Measurements from ENCODE around the gene PSORS1C1.

PSORS1C1 gene

DNA sequence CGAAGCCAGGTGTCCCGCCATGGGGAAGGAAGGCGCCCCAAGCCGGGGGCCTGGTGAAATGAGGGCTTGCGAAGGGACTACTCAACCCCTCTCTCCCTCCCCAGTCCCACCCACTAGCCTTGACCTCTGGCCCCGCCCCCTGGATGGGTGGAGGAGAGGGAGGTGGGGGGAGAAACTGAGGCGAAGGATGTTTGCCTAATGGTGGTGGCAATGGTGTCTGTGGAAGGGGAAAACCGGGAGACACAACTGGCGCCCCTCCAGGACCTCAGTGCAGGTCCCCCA is 55.9 kb downstream of the PSORS1C1 start, which contains the start of gene POU5F1:
POU5F1 (minus strand) TSS at position 83 of the 282 bp plus-strand sequence; CDS start at position 21, 62 bp downstream.
- peak within 1 kb of the TSS; percentile 96 for H3K27ac ChIP-seq (ENCODE audit: low read depth, low read length)
- no peaks in the 10 kb centered on the region for H3K9me3 ChIP-seq (ENCODE audit: control insufficient read depth, insufficient read depth, low read depth, low read length)
- H3K4me1 ChIP-seq (ENCODE audit: control insufficient read depth, insufficient read depth, low read length): peaks cover 49% of the 10 kb centered on the region
- H3K27me3 ChIP-seq (ENCODE audit: control insufficient read depth, insufficient read depth, low read length): peaks cover 8% of the 10 kb centered on the region; the same call in 1 of the 2 replicates
- peak within 1 kb of the TSS; percentile 95 for H3K9ac ChIP-seq (ENCODE audit: low read length)
- peaks cover 30% of the 10 kb centered on the region for H3K36me3 ChIP-seq (ENCODE audit: control insufficient read depth, insufficient read depth, low read length)
- H3K4me3 ChIP-seq (ENCODE audit: low read depth, low read length): peak within 1 kb of the TSS; percentile 72

DNA sequence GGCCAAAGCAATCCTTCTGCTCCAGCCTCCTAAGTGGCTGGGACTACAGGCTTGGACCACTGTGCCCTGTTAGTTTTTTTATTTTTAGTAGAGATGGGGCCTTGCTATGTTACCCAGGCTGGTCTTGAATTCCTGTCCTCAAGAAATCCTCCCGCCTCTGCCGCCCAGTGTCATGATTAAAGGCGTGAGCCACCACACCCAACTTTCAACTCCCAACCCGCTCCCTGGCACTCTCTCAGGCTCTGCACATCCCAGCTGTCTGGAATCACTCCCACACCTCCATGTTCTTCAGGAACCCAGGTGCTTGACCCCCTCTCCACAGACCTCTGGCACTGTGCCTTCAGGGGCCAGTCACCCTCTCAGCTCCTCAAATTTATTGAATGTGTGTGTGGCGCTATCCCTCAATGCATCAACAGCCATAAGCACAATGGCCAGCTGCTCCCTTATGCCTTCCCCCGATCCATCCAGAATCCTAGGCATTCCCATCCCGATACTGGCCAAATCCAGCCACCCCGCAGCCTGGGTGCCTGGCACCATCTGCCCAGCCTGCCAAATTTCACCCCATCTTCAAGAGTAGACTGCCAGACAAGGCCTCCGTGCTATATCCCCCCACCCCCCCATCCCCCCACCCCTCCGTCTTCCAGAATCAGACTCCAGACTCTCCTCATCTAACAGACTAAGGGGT is 56.5 kb downstream of the PSORS1C1 start:
- peak overlapping the region; percentile 96 for H3K27ac ChIP-seq (ENCODE audit: low read depth, low read length)
- H3K36me3 ChIP-seq (ENCODE audit: control insufficient read depth, insufficient read depth, low read length): peaks cover 24% of the 10 kb centered on the region
- H3K9me3 ChIP-seq (ENCODE audit: control insufficient read depth, insufficient read depth, low read depth, low read length): no peaks in the 10 kb centered on the region
- peaks cover 52% of the 10 kb centered on the region for H3K4me1 ChIP-seq (ENCODE audit: control insufficient read depth, insufficient read depth, low read length)
- peak overlapping the region; percentile 72 for H3K4me3 ChIP-seq (ENCODE audit: low read depth, low read length)
- H3K9ac ChIP-seq (ENCODE audit: low read length): peak overlapping the region; percentile 95
- H3K27me3 ChIP-seq (ENCODE audit: control insufficient read depth, insufficient read depth, low read length): peaks cover 8% of the 10 kb centered on the region; the same call in 1 of the 2 replicates

DNA sequence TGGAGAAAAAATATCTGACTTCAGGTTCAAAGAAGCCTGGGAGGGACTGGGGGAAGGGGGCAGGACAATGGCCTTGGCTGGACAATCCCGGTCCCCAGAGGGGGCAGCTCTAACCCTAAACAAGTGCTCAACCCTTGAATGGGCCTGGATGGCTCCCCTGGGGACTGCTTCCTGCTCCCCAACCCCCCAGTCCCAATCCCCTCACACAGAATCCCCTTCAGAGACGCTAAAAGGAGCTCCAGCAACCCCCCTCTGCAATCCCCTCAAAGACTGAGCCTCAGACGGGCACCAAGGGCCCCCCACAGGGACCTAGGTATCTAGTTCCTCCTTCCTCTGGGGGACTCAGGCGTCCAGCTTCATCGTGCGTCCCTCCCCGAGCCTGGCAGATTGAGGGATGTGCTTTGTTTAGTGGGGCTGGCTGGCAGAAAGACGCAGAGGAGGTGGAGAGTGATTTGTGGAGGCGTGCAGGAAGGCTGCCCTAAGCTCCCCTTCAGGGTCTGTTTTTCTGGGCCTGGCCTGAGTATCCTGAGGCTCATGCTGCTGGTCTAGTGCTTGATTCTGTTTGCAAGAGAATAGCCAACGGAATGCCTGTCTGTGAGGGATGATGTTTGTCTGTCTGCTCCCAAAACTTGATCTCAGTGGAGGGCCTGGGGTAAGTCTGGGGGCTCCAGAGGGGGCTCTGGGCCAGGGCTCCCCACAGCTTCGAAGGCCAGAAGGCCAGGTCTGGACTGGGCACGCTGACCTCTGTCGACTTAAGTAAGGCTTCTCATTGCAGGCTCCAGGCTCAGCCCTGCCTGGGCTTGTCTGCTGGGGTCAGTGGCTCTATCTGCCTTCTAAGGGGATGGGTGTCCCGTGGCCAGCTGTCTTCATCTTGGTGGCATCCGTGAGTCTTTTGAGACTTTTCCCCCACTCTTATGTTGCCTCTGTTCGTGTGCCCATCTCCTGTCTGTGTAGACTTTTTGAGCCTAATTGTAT is 57.6 kb downstream of the PSORS1C1 start:
- Histone ChIP-seq H3K4me3 (ENCODE audit: low read depth, low read length) (peak overlapping the region; percentile 72), H3K4me1 (ENCODE audit: control insufficient read depth, insufficient read depth, low read length) (peaks cover 50% of the 10 kb centered on the region), H3K27me3 (ENCODE audit: control insufficient read depth, insufficient read depth, low read length) (peaks cover 8% of the 10 kb centered on the region; the same call in 1 of the 2 replicates), H3K36me3 (ENCODE audit: control insufficient read depth, insufficient read depth, low read length) (peaks cover 18% of the 10 kb centered on the region), H3K9me3 (ENCODE audit: control insufficient read depth, insufficient read depth, low read depth, low read length) (no peaks in the 10 kb centered on the region), H3K9ac (ENCODE audit: low read length) (peak overlapping the region; percentile 97), H3K27ac (ENCODE audit: low read depth, low read length) (peak overlapping the region; percentile 96)

DNA sequence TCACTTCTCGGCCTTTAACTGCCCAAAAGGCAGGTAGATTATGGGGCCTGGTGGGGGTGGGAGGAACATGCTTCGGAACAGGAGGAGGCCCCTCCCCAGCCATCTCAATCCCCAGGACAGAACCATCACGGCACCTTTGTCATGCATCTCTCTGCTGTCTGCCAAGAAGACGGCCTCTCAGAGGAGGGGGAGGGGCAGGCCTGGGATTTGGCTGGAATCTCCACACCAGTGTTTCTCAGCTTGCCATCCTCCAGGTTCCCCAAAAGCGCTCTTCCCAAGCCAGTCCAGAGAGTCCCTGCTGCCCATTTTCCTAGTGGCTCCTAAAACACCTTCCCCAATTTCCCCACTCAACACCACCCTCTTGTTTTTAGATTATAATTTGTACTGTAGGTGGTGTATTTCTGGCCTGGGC is 58.4 kb downstream of the PSORS1C1 start:
- Histone ChIP-seq H3K36me3 (ENCODE audit: control insufficient read depth, insufficient read depth, low read length) (peaks cover 13% of the 10 kb centered on the region), H3K27ac (ENCODE audit: low read depth, low read length) (peak overlapping the region; percentile 96), H3K9ac (ENCODE audit: low read length) (peak overlapping the region; percentile 97), H3K4me1 (ENCODE audit: control insufficient read depth, insufficient read depth, low read length) (peaks cover 53% of the 10 kb centered on the region), H3K27me3 (ENCODE audit: control insufficient read depth, insufficient read depth, low read length) (peaks cover 8% of the 10 kb centered on the region; the same call in 1 of the 2 replicates), H3K9me3 (ENCODE audit: control insufficient read depth, insufficient read depth, low read depth, low read length) (no peaks in the 10 kb centered on the region), H3K4me3 (ENCODE audit: low read depth, low read length) (peak overlapping the region; percentile 72)

DNA sequence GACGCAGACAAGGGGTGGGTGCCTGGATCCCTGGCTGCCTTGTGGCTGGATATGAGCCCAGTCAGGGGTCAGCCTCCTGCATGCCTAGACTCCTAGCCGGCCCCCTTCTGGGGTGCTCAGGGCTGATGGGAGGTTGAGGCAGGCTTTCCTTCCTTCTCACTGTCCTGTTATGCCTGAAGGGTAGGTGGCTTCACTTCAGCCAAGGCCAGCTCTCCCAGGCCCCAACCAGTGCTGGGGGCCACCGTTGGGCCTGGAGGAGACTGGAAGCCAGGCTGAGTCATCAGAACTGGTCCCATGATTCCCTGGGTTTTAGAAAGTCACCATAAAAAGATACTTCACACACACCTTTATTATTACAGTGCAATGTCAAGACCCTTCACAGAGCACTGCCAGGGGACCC is 58.8 kb downstream of the PSORS1C1 start:
- Histone ChIP-seq H3K4me3 (ENCODE audit: low read depth, low read length) (peak overlapping the region; percentile 72), H3K36me3 (ENCODE audit: control insufficient read depth, insufficient read depth, low read length) (peaks cover 11% of the 10 kb centered on the region), H3K27ac (ENCODE audit: low read depth, low read length) (peak overlapping the region; percentile 96), H3K4me1 (ENCODE audit: control insufficient read depth, insufficient read depth, low read length) (peaks cover 54% of the 10 kb centered on the region), H3K9me3 (ENCODE audit: control insufficient read depth, insufficient read depth, low read depth, low read length) (no peaks in the 10 kb centered on the region), H3K27me3 (ENCODE audit: control insufficient read depth, insufficient read depth, low read length) (peaks cover 7% of the 10 kb centered on the region; the same call in 1 of the 2 replicates), H3K9ac (ENCODE audit: low read length) (peak overlapping the region; percentile 97)

DNA sequence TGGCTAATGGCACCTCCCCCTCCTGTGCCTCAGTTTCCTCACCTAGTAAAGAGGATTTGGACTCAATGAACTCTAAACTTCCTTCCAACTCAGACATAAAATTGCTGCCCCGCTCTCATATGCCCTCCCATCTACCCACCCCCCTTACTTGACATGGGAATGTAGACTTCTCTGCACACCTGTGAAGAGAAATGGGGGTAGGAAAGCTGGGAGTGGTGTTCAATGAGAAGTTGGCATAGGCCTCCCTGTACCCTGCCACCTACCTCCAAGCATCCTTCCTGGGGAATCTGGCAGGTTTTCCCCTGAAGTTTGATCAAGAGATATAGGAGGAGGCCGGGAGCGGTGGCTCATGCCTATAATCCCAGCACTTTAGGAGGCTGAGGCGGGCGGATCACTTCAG is 59.8 kb downstream of the PSORS1C1 start:
- Histone ChIP-seq H3K9me3 (ENCODE audit: control insufficient read depth, insufficient read depth, low read depth, low read length) (no peaks in the 10 kb centered on the region), H3K36me3 (ENCODE audit: control insufficient read depth, insufficient read depth, low read length) (0 out of 2 replicates have a peak, but pooled peaks cover 1% of the 10 kb centered on the region), H3K4me3 (ENCODE audit: low read depth, low read length) (no peak overlapping the region; the same call in 1 of the 2 replicates), H3K9ac (ENCODE audit: low read length) (peak overlapping the region; percentile 97), H3K27me3 (ENCODE audit: control insufficient read depth, insufficient read depth, low read length) (peaks cover 3% of the 10 kb centered on the region; the same call in 1 of the 2 replicates), H3K4me1 (ENCODE audit: control insufficient read depth, insufficient read depth, low read length) (peaks cover 54% of the 10 kb centered on the region), H3K27ac (ENCODE audit: low read depth, low read length) (peak overlapping the region; percentile 96; the same call in 1 of the 2 replicates)

DNA sequence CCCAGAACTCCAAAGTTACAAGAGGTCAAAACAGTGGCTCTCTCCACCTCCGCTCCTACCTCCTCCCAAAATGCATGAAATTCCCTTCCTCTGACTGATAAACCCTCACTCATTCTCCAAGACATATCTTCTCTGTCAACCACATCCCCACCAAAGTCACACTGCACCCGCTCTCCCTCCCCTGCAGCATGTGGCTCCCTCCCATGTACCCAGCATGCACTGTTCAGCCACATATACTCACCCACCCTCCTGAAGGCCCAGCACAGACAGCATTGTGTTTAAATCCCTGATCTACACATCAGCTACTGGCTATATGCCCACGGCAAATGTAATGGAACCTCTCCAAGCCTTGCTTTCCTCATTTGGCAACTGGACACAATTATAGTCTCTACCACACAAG is 61.4 kb downstream of the PSORS1C1 start:
- H3K4me1 ChIP-seq (ENCODE audit: control insufficient read depth, insufficient read depth, low read length): peaks cover 54% of the 10 kb centered on the region
- H3K27ac ChIP-seq (ENCODE audit: low read depth, low read length): no peak overlapping the region
- no peaks in the 10 kb centered on the region for H3K36me3 ChIP-seq (ENCODE audit: control insufficient read depth, insufficient read depth, low read length)
- H3K9me3 ChIP-seq (ENCODE audit: control insufficient read depth, insufficient read depth, low read depth, low read length): no peaks in the 10 kb centered on the region
- H3K27me3 ChIP-seq (ENCODE audit: control insufficient read depth, insufficient read depth, low read length): no peaks in the 10 kb centered on the region
- no peak overlapping the region for H3K4me3 ChIP-seq (ENCODE audit: low read depth, low read length)
- no peak overlapping the region for H3K9ac ChIP-seq (ENCODE audit: low read length)

DNA sequence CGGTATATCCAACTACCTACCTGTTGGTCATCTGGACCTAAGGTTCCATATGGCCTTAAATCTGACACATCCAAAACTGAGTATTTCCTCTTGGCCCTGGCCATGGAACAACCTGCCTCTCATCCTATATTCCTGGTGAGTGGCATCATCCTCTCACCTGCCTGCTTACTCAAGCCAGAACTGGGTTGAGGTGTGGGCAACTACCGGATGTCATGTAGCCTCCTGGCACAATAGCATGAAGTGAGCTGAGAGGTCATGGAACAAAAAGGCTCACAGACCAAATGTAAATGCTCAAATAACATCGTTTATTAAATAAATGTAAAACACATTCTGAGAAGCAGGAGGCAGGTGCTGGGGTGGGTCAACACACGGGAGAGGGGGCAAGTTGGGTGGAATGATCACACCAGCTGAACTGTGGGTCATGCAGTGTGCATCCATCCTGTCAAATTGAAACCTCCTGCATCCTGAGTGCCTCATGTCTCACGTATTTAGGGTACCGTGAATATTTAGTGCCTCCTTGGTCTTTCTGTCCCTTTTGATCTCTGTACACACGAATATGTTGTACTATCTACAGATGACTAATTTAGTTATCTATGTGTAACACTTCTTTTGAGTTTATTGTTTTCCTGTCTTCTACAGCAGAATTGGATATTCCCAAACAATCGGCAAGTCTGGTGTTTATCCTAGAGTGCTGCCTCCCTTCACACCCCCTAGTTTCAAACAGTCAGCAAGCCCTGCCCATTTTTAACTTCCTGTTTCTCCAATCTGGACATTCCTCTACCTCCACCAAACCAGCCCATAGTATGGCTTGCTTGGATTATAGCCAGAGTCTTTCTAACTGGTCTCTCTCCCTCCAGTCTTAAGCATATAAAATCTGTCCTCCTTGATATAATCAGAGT is 63.8 kb downstream of the PSORS1C1 start:
- Histone ChIP-seq H3K27ac (ENCODE audit: low read depth, low read length) (no peak overlapping the region), H3K4me3 (ENCODE audit: low read depth, low read length) (no peak overlapping the region)

DNA sequence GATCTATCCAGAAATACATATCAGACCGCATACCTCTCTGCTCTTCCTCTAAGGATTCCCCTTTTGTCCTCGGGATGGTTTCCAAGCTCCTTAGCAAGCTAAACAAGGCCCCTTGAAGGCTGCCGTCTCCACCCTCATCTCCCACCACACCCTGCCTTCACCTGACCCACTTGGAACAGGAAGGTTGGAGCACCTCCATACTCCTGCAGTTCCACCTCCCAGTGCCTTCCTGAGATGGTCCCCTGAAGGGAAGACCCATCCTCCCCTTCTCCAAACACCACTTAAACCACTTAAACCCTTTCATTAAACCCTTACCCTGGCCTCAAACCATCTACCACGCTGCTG is 64.4 kb downstream of the PSORS1C1 start:
- H3K27me3 ChIP-seq (ENCODE audit: control insufficient read depth, insufficient read depth, low read length): no peaks in the 10 kb centered on the region
- no peak overlapping the region for H3K4me3 ChIP-seq (ENCODE audit: low read depth, low read length)
- H3K9me3 ChIP-seq (ENCODE audit: control insufficient read depth, insufficient read depth, low read depth, low read length): no peaks in the 10 kb centered on the region
- no peak overlapping the region for H3K9ac ChIP-seq (ENCODE audit: low read length)
- peaks cover 36% of the 10 kb centered on the region for H3K4me1 ChIP-seq (ENCODE audit: control insufficient read depth, insufficient read depth, low read length)
- no peaks in the 10 kb centered on the region for H3K36me3 ChIP-seq (ENCODE audit: control insufficient read depth, insufficient read depth, low read length)
- no peak overlapping the region for H3K27ac ChIP-seq (ENCODE audit: low read depth, low read length)

More for the DNA sequence above, 63.8 kb downstream of the PSORS1C1 start:
- no peak overlapping the region for H3K9ac ChIP-seq (ENCODE audit: low read length)
- no peaks in the 10 kb centered on the region for H3K27me3 ChIP-seq (ENCODE audit: control insufficient read depth, insufficient read depth, low read length)
- H3K4me1 ChIP-seq (ENCODE audit: control insufficient read depth, insufficient read depth, low read length): peaks cover 36% of the 10 kb centered on the region
- no peaks in the 10 kb centered on the region for H3K9me3 ChIP-seq (ENCODE audit: control insufficient read depth, insufficient read depth, low read depth, low read length)
- no peaks in the 10 kb centered on the region for H3K36me3 ChIP-seq (ENCODE audit: control insufficient read depth, insufficient read depth, low read length)

DNA sequence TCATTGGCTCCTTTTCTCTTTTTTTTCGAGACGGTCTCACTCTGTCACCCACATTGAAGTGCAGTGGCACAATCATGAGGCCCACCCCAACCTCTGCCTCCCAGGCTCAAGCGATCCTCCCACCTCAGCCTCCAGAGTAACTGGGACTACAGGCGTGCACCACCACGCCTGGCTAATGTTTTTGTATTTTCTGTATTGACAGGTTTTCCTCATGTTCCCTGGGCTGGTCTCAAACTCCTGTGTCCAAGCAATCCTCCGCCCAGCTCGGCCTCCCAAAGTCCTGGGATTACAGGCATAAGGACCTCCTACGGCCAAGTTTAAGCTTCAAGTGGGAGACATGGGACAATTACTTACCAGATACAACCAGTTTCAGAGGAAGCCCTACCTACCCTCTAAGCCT is 65.3 kb downstream of the PSORS1C1 start:
- H3K4me3 ChIP-seq (ENCODE audit: low read depth, low read length): no peak overlapping the region

More for the DNA sequence above, 65.3 kb downstream of the PSORS1C1 start:
- no peak overlapping the region for H3K27ac ChIP-seq (ENCODE audit: low read depth, low read length)
- no peaks in the 10 kb centered on the region for H3K36me3 ChIP-seq (ENCODE audit: control insufficient read depth, insufficient read depth, low read length)
- no peak overlapping the region for H3K9ac ChIP-seq (ENCODE audit: low read length)
- no peaks in the 10 kb centered on the region for H3K9me3 ChIP-seq (ENCODE audit: control insufficient read depth, insufficient read depth, low read depth, low read length)
- H3K27me3 ChIP-seq (ENCODE audit: control insufficient read depth, insufficient read depth, low read length): no peaks in the 10 kb centered on the region
- peaks cover 29% of the 10 kb centered on the region; the same call in 1 of the 2 replicates for H3K4me1 ChIP-seq (ENCODE audit: control insufficient read depth, insufficient read depth, low read length)
